NCI-H748 (cell line): ENCODE data around the gene WARS2.

ENCODE experiments used
- DNase-seq: peaks from one replicate; lab custom pipeline; 2025; ENCODE audit not compliant: unreplicated experiment; lab: John Stamatoyannopoulos, UW

WARS2 gene

DNA sequence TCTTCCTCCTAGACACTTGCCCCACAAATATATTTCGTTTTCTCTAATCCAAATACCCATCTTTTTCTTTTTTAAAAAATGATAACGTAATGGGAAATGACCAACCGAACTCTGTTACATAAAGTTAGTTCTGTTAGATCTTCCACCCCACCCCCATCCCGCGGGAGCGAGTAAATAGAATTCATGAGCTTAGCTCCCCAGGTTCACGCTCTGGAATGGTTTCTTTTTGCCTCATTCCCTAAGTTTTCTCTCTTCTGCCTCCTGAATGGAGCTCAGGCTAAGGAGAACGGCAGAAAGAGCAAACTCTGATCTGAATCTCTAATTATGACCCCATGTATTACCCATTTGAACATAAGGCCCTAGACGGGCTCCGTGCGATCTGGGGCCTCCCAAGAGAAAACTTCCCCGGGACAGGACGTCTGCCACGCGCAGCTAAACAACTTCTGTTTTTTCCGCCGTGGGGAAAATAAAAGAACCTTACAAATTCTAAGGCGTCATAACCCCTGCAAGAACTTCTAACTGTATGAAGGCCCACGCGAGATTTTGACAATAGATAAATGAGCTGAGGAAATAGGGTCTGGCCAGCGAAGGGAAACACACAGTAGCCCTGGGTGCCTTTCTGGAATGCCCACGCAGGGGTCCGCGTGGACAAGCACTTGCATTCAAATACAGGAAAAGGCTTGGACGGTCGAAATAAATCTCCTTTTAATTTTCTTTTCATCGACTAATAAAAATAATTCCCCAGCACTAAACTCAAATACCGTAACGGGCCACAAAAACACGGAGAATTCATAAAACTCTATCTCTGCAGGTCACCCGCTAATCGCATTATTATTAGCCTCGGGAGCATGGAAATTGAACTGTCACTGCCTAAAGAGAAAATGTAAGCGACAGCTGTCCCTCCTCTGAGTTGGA, 154.6 kb downstream of the WARS2 start:
- DNase-seq: no peak

DNA sequence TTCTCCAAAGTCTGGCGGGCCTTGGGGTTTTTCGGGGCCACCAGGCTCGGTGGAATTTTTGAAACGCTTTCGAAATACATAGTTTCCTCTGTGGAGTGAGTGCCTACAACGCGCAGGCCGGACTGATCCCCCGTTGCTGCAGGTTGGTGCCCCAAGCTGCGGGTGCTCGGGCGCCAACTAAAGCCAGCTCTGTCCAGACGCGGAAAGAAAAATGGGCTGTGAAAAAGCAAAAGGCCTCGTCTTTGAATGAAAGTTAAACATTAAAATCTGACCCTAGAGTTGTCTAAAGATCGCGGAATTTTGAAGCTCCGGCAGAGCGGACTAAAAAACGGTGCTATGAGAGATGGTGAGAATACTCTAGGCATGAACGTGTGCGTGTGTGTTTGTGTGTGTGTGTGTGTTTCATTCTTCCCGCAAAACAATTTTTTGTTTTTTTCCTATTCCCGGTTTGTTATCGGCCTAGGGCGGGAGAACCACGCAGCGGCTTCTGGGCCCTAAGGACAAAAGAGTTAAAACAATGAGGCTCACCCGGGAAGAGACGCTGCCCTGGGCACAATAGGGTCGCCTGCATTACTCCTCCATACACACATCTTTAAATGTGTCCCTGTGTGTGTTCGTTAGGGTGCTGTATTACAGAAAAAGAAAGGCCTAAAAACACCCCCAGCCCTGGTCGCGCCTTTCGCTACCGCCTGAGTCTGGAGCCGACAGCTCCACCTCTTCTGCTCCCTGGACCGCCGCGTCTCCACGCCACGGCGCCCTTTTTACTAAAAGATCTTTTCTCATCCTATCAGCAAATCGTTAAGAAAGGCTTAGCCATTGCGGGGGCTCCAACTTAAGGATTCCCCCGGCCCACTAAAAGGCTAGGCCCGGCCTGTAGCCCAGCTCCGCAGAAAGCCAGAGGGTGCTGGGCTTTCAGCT, 155.5 kb downstream of the WARS2 start:
- DNase-seq: no peak

DNA sequence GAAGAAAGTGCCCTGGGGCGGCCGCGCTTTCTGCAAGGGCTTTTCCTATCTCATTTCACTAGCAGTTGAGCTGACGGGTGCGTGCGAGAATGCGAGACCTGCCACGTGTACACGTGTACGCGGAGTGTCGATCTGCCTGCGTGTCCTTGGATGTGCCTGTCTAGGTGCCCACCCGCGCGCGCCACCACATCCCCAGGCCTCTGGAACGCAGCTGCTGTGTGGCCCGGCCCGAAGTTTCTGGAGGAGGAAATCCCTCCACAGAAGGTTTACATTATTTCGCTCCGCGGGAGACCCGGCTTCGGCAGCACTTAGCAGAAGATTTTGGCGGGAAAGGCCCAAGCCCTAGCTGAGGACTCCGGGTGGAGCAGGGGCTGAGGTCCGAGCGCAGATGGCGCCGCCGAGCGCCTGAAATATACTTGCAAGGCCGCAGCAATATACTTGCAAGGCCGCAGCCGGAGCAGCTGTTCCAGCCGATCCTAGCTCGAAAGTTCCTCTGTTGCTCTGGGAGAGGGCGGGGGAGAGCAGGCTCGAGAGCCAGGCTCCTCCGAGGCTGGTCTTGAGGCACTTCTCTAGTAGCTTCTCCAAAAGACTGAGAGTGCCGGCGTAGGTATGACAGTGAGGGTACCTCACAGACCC, 156.2 kb downstream of the WARS2 start:
- DNase-seq: no peak

DNA sequence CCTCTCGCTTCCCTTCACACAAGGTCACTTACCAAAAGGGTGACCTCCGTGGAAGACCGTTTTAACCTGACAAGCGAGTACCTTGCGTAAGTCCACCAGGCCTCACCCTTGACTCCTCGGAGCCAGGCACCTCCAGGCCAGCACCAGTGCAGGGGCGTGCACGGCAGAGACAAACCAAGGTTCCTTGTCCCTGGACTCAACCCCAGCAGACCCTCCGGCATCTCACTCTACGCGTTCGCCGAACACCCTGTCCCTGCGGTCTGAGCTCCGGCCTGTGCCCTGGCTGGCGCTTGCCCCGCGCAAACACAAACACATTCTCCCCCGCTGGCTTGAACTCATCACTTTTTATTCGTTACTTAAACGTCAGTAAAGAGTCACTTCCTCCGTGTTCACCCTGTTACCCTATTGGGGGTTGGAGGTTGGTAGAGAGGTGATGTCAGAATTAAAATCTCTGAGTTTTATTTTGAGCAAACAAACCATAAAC, 156.9 kb downstream of the WARS2 start:
- no peak for DNase-seq

DNA sequence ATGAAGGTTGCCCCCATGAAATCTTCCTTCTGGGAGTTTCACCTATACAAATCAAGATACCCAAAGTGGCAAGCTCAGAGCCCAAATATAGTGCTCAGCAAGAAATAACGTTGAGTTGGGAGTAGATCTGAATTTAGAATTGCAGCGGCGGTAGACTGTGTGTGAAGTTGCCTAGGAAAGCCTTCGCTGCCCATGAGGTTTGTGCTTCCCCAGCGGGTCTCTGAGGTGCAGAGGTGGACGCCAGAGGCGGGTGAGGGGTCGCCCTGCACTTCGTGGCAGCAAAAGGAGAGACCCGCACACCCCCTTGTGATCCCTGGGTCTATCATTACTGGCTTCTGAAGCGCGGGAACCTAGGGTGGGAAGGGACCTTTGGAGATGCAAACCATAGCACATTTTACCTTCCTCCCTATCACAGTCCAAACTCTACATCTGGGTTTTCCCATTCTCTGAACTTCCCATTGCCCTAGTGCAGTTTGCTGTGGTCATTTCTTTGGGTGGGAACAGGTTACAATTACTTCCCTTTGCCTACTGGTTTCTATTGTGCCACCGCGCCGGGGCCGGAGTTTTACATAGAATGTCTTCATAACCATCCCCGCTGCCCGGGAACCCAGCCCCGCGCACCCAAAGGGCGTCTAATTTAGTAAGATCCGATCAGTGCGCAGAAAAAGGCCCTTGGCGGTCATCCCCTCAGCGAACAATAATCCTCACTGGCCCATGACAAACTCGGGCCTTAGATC, 157.5 kb downstream of the WARS2 start:
- no peak for DNase-seq

DNA sequence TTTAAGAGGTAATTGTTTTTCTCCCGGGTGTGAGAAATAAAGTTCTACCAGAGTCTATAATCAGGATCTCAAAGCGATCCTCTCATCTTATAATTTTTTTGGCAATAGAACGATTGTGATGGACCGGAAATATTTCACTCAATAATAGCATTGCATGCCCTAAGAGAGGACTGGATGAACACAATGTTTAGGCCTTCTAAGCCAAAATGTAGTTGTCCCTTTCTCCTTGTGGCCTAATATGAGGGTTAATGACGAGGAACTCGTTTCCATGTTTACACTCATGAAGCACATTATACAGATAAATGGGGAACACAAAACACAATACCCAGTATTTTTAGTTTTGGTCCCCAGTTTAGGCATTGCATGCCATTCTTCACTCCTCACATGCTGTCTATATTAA, 158.2 kb downstream of the WARS2 start:
- DNase-seq: no peak

DNA sequence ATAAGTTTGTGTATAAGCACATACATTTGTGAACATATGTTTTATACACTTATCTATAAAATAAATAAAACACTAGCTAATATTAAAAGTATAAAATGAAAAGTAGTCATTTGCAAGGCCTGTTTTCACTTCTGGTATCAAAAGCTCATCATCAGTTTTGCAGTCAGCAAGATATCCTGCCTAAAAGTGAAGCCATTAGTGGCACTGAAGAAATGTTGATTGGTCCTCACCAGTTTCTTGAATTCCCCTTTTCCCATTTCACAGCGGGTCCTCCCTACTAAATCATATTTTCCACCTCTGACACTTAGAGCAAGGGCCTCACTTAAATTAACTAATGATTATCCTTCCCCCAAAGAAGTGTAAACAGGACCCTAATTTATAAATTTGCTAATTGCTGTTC, 159.0 kb downstream of the WARS2 start:
- no peak for DNase-seq
